Gastroesophageal sphincter (tissue), 4 donors: Measurements from ENCODE around the gene TNRC6A. TPM values are rescaled to one million over a fixed set of nuclear protein-coding genes. Genes with fewer than 3 reads are reported as not detected.

Experiments
- ATAC-seq: fragments of 150-250 bp; one replicate; pipeline ENCODE4 v1.9.1; 2016; ENCODE audit warnings: mild to moderate bottlenecking, moderate library complexity
- H3K27ac ChIP-seq, 4 donors: fragments of 200-600 bp; sonication (generic) in 3 of 4; 1 replicate in 3 of 4; 2 replicates in 1 of 4; pipeline ENCODE4 v1.5.1; 2016 to 2019
- H3K27me3 ChIP-seq: fragments of 200-600 bp; sonication (generic); one replicate; pipeline ENCODE4 v1.5.1; 2019
- H3K36me3 ChIP-seq, 2 donors: fragments of 200-600 bp; sonication (generic); one replicate each; pipeline ENCODE4 v1.5.1; 2019; ENCODE audit warnings: control low read depth in 1 of 2
- H3K4me1 ChIP-seq, 3 donors: fragments of 200-600 bp; sonication (generic); 1 replicate in 2 of 3; 2 replicates in 1 of 3; pipeline ENCODE4 v1.5.1; 2016 to 2019; ENCODE audit warnings: control low read depth in 2 of 3
- H3K4me3 ChIP-seq, 2 donors: fragments of 200-600 bp; sonication (generic); one replicate each; pipeline ENCODE4 v1.5.1; 2019; ENCODE audit warnings: mild to moderate bottlenecking in 1 of 2, moderate library complexity in 1 of 2
- H3K9me3 ChIP-seq, 3 donors: fragments of 200-600 bp; sonication (generic); one replicate each; pipeline ENCODE4 v1.5.1; 2017 to 2019; ENCODE audit warnings: control low read depth in 2 of 3
- EP300 ChIP-seq: sonication (generic); formaldehyde crosslinking; IDR thresholded peaks from one replicate; pipeline ENCODE4 v1.6.1; 2017; ENCODE audit warnings: antibody characterized with exemption, mild to moderate bottlenecking
- POLR2A ChIP-seq, 2 donors: fragments of 450-650 bp; IDR thresholded peaks; one replicate each; pipeline ENCODE4 v1.6.1; 2017; ENCODE audit warnings: antibody characterized with exemption in 2 of 2, mild to moderate bottlenecking in 2 of 2, moderate library complexity in 1 of 2
- POLR2AphosphoS5 ChIP-seq: sonication (generic); formaldehyde crosslinking; IDR thresholded peaks from one replicate; pipeline ENCODE4 v1.6.1; 2017; ENCODE audit warnings: antibody characterized with exemption
- WGBS, 2 donors: methylation state at CpG; one replicate each; pipeline ENCODE4 v1.1.5; 2018; ENCODE audit warnings: low coverage in 1 of 2; 5-methylcytosine and 5-hydroxymethylcytosine counted together
- total RNA-seq, 4 donors: library from RNA; depleted of rRNA; stranded (reverse); fragments of >200 nt; gene quantifications; one replicate each; pipeline ENCODE4 v1.1.0, GENCODE V29; 2016
- TF ChIP-seq, protein P1 (sequence below), 4 experiments: fragments of 200-600 bp in 2 of 4; fragments of 450-650 bp in 2 of 4; sonication (generic) in 1 of 4; IDR thresholded peaks; one replicate each; pipeline ENCODE4 v1.5.1; 2017 to 2019; ENCODE audit warnings: antibody characterized with exemption in 4 of 4, mild to moderate bottlenecking in 2 of 4, moderate library complexity in 2 of 4

Gene TNRC6A
- total RNA-seq, 4 donors from 2014 or later, result 33.4 to 71.1 (median 58.6) TPM

GRCh38 chr16:24754543-24754942, 25.1 kb downstream of the TNRC6A start:
- Histone ChIP-seq H3K36me3 (peaks cover 0 to 12% of the 10 kb centered on the region in 2 donors), H3K4me3 (no peak overlapping the region), H3K27me3 (no peaks in the 10 kb centered on the region), H3K9me3 (no peaks in the 10 kb centered on the region), H3K4me1 (peaks cover 0 to 87% (median 16%) of the 10 kb centered on the region in 3 donors), H3K27ac (no peak overlapping the region)
- no peak for TF ChIP-seq POLR2A (IDR thresholded peaks at IDR 0.05)
- TF ChIP-seq EP300, result no peak
- no peak for TF ChIP-seq POLR2AphosphoS5
- TF ChIP-seq, protein P1, sequence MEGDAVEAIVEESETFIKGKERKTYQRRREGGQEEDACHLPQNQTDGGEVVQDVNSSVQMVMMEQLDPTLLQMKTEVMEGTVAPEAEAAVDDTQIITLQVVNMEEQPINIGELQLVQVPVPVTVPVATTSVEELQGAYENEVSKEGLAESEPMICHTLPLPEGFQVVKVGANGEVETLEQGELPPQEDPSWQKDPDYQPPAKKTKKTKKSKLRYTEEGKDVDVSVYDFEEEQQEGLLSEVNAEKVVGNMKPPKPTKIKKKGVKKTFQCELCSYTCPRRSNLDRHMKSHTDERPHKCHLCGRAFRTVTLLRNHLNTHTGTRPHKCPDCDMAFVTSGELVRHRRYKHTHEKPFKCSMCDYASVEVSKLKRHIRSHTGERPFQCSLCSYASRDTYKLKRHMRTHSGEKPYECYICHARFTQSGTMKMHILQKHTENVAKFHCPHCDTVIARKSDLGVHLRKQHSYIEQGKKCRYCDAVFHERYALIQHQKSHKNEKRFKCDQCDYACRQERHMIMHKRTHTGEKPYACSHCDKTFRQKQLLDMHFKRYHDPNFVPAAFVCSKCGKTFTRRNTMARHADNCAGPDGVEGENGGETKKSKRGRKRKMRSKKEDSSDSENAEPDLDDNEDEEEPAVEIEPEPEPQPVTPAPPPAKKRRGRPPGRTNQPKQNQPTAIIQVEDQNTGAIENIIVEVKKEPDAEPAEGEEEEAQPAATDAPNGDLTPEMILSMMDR (IDR thresholded peaks at IDR 0.05), result no peak
- ATAC-seq, result no peak
- WGBS, 2 donors, result 83 to 92% methylated on average over 2 of the region's 2 CpGs

- 80 to 84% methylated on average over 2 of the region's 3 CpGs for WGBS, 2 donors
- Histone ChIP-seq H3K4me3 (no peak overlapping the region), H3K27ac (no peak overlapping the region), H3K4me1 (peaks cover 0 to 79% (median 13%) of the 10 kb centered on the region in 3 donors), H3K9me3 (no peaks in the 10 kb centered on the region), H3K27me3 (no peaks in the 10 kb centered on the region), H3K36me3 (peaks cover 0 to 16% of the 10 kb centered on the region in 2 donors)
- ATAC-seq, result no peak
- TF ChIP-seq, protein P1 (IDR thresholded peaks at IDR 0.05), result no peak
- TF ChIP-seq POLR2A (IDR thresholded peaks at IDR 0.05) (no peak), POLR2AphosphoS5 (no peak), EP300 (no peak)
Observed at GRCh38 chr16:24755201-24755874, 25.9 kb downstream of the TNRC6A start.

DNA sequence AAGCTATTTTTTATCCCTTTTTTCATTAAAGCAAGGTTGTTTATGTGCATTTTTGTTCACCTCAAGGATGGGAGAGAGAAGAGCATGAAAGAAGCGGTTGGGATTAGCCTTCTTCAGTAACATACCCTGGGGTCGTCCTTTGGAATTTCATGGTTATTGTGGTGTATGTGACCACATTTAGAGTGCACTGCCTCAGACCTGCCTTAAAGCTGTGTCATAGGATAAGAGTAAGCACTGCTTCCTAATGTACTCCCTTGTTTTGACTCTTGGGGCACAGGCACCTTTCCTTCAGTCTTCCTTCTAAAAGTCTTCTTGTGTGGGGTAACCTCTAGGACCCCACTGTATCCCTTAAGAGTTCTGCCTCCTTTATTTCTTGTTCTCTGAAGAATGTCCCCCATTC, 28.9 kb downstream of the TNRC6A start:
- Histone ChIP-seq H3K27me3 (no peaks in the 10 kb centered on the region), H3K4me1 (peaks cover 0 to 79% (median 2%) of the 10 kb centered on the region in 3 donors), H3K27ac (no peak overlapping the region), H3K36me3 (peaks cover 0 to 23% of the 10 kb centered on the region in 2 donors), H3K9me3 (no peaks in the 10 kb centered on the region), H3K4me3 (no peak overlapping the region)
- TF ChIP-seq, protein P1 (IDR thresholded peaks at IDR 0.05), result no peak
- TF ChIP-seq POLR2AphosphoS5, result no peak
- TF ChIP-seq POLR2A (IDR thresholded peaks at IDR 0.05), result no peak
- TF ChIP-seq EP300, result no peak
- no peak for ATAC-seq
- WGBS, 2 donors, result 67 to 90% methylated on average over 1 to 2 of the region's 2 CpGs

GRCh38 chr16:24759006-24759405, 29.6 kb downstream of the TNRC6A start:
- Histone ChIP-seq H3K27ac (peak overlapping the region in 1 of 4 donors; percentile 5), H3K4me3 (no peak overlapping the region), H3K4me1 (peaks cover 0 to 79% (median 7%) of the 10 kb centered on the region in 3 donors), H3K9me3 (no peaks in the 10 kb centered on the region), H3K27me3 (no peaks in the 10 kb centered on the region), H3K36me3 (peaks cover 0 to 23% of the 10 kb centered on the region in 2 donors)
- TF ChIP-seq EP300 (no peak), POLR2AphosphoS5 (no peak), POLR2A (IDR thresholded peaks at IDR 0.05) (no peak)
- TF ChIP-seq, protein P1 (IDR thresholded peaks at IDR 0.05), result no peak
- 88 to 90% methylated on average over 2 of the region's 2 CpGs for WGBS, 2 donors
- ATAC-seq, result no peak

DNA sequence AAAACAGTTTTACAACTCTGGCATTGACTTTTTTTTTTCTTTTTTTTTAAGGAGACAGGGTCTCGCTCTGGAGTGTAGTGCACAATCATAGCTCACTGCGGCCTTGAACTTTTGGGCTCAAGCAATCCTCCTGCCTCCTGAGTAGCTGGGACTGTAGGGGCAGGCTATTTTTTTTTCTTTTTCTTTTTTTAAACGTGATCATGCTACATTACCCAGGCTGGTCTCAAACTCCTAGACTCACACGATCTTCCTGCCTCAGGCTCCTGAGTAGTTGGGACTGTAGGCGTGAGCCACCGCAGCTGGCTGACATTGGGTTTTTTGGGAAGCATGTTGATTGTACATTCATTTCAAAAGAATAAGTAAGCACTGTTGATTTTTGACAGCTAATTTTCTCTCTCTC, 32.1 kb downstream of the TNRC6A start:
- 44 to 64% methylated on average over 4 to 6 of the region's 6 CpGs for WGBS, 2 donors
- no peak for ATAC-seq
- TF ChIP-seq, protein P1 (IDR thresholded peaks at IDR 0.05), result no peak
- no peak for TF ChIP-seq POLR2AphosphoS5
- TF ChIP-seq EP300, result no peak
- no peak for TF ChIP-seq POLR2A (IDR thresholded peaks at IDR 0.05)
- Histone ChIP-seq H3K9me3 (no peaks in the 10 kb centered on the region), H3K27ac (peak overlapping the region in 2 of 4 donors; percentile 39 to 42), H3K27me3 (no peaks in the 10 kb centered on the region), H3K36me3 (peaks cover 0 to 23% of the 10 kb centered on the region in 2 donors), H3K4me3 (no peak overlapping the region), H3K4me1 (peaks cover 0 to 78% (median 9%) of the 10 kb centered on the region in 3 donors)
